Spleen (tissue), 11 donors: ENCODE measurements around the gene HSP90B1. TPM values are rescaled to one million over a fixed set of nuclear protein-coding genes. Genes with fewer than 3 reads are reported as not detected.
A peak's percentile ranks its signal among the peaks of the same experiment; 100 is the strongest.

ENCODE experiments used
- DNase-seq: peaks from one replicate; pipeline ENCODE4 v3.0.0-alpha.2; 2020
- H3K27ac ChIP-seq, 8 donors: fragments of 200-600 bp; sonication (generic) in 7 of 8; 1 replicate in 4 of 8; 2 replicates in 4 of 8; pipeline versions ENCODE4 v1.5.0 to v1.8.0; 2016 to 2021; ENCODE audit warnings: inconsistent platforms in 4 of 8, mild to moderate bottlenecking in 4 of 8, moderate library complexity in 1 of 8
- H3K27me3 ChIP-seq, 7 donors: fragments of 200-600 bp; sonication (generic) in 6 of 7; replicated peaks in 1 of 7; 1 replicate in 4 of 7; 2 replicates in 3 of 7; pipeline versions ENCODE4 v1.5.0 to v1.8.0; 2016 to 2021; ENCODE audit warnings: inconsistent platforms in 3 of 7, mild to moderate bottlenecking in 1 of 7
- H3K36me3 ChIP-seq, 6 donors: fragments of 200-600 bp; sonication (generic) in 5 of 6; 1 replicate in 4 of 6; 2 replicates in 2 of 6; pipeline versions ENCODE4 v1.5.0 to v1.8.0; 2016 to 2021; ENCODE audit warnings: inconsistent platforms in 2 of 6
- H3K4me1 ChIP-seq, 6 donors: fragments of 200-600 bp; sonication (generic) in 5 of 6; 1 replicate in 3 of 6; 2 replicates in 3 of 6; pipeline versions ENCODE4 v1.5.0 to v1.8.0; 2016 to 2021; ENCODE audit warnings: inconsistent platforms in 3 of 6
- H3K4me3 ChIP-seq, 8 donors: fragments of 200-600 bp; sonication (generic) in 7 of 8; 1 replicate in 4 of 8; 2 replicates in 4 of 8; pipeline versions ENCODE4 v1.5.0 to v1.8.0; 2016 to 2021; ENCODE audit warnings: inconsistent platforms in 4 of 8, mild to moderate bottlenecking in 4 of 8, moderate library complexity in 2 of 8
- H3K9me3 ChIP-seq, 8 donors: fragments of 200-600 bp; sonication (generic) in 7 of 8; 1 replicate in 4 of 8; 2 replicates in 4 of 8; pipeline versions ENCODE4 v1.5.0 to v1.8.0; 2016 to 2021; ENCODE audit warnings: inconsistent platforms in 4 of 8
- CTCF ChIP-seq, 11 experiments: fragments of 200-600 bp in 7 of 11; fragments of 450-650 bp in 4 of 11; sonication (generic) in 4 of 11; IDR thresholded peaks in 8 of 11; conservative IDR thresholded peaks in 3 of 11; 1 replicate in 7 of 11; 2 replicates in 4 of 11; pipeline versions ENCODE4 v1.4.0 to v1.8.0; 2016 to 2021; ENCODE audit warnings: antibody characterized with exemption in 11 of 11, inconsistent platforms in 4 of 11, mild to moderate bottlenecking in 1 of 11
- POLR2A ChIP-seq, 3 donors: fragments of 450-650 bp; IDR thresholded peaks; one replicate each; pipeline ENCODE4 v1.5.1; 2017; ENCODE audit warnings: antibody characterized with exemption in 3 of 3, mild to moderate bottlenecking in 1 of 3
- POLR2AphosphoS5 ChIP-seq, 3 donors: sonication (generic); formaldehyde crosslinking; IDR thresholded peaks; one replicate each; pipeline ENCODE4 v1.5.1; 2017; ENCODE audit warnings: antibody characterized with exemption in 3 of 3
- WGBS, 5 donors: extraction: QIAGEN DNeasy Blood & Tissue Kit in 3 of 5; methylation state at CpG; one replicate each; pipeline versions ENCODE4 v1.1.5 to v1.1.7; 2013 to 2018; 5-methylcytosine and 5-hydroxymethylcytosine counted together
- intact Hi-C: fragments of 100-400 bp; cut with DNase I; formaldehyde crosslinking; loops from one replicate; pipeline ENCODE4 v1.15.0; 2023; ENCODE audit warnings: low total_unique reads
- polyA plus RNA-seq, 3 donors: library from polyadenylated mRNA; stranded (reverse); fragments of 200-250 nt; gene quantifications; one replicate each; pipeline ENCODE4 v1.2.1, GENCODE V29; 2013
- total RNA-seq, 7 donors: library from RNA; depleted of rRNA in 3 of 7; stranded (reverse); fragments of >200 nt in 3 of 7; fragmentation: NEBNext Ultra II Directional in 4 of 7; extraction: Animal tissue kit (Norgen Biotek cat#: 25700) in 4 of 7; gene quantifications; one replicate each; pipeline versions ENCODE4 v1.1.0 to v1.2.1, GENCODE V29; 2016 to 2021
- donor health status: healthy with polysubstance abuse.
- donor health status: DM: no; HTN: no; CAD: no; lungs with moderate emphysema.
- donor health status: DM: no; HTN: no; CAD: no.
- donor health status: Bipolar disorder and iron deficiency.
- donor health status: healthy.
- donor health status: DM: no; HTN: no; CAD: no.
- donor health status: DM: yes; HTN: yes; CAD: no.

The HSP90B1 gene
- total and polyA plus RNA-seq, 10 donors, result 230 to 895 (median 517) TPM

- peak; percentile 87 for DNase-seq
- Histone ChIP-seq H3K4me3 (peak overlapping the region; percentile 71 to 96 (median 88)), H3K36me3 (peaks cover 0 to 42% (median 36%) of the 10 kb centered on the region in 6 donors), H3K4me1 (peaks cover 49 to 79% (median 62%) of the 10 kb centered on the region in 6 donors), H3K9me3 (no peaks in the 10 kb centered on the region), H3K27me3 (no peaks in the 10 kb centered on the region), H3K27ac (peak overlapping the region; percentile 80 to 98 (median 96))
- intact Hi-C loops, result no loop called here
- 1 to 3% (median 2%) methylated on average over 37 of the region's 37 CpGs for WGBS, 5 donors
- TF ChIP-seq POLR2AphosphoS5 (IDR thresholded peaks at IDR 0.05) (peak in 1 of 3 donors; percentile 54), CTCF (IDR thresholded peaks at IDR 0.05 in 8 of 11, conservative IDR thresholded peaks at IDR 0.05 in 3 of 11) (no peak)
These were observed 851 bp downstream of the HSP90B1 start for GRCh38 chr12:103930787-103931735.

DNA sequence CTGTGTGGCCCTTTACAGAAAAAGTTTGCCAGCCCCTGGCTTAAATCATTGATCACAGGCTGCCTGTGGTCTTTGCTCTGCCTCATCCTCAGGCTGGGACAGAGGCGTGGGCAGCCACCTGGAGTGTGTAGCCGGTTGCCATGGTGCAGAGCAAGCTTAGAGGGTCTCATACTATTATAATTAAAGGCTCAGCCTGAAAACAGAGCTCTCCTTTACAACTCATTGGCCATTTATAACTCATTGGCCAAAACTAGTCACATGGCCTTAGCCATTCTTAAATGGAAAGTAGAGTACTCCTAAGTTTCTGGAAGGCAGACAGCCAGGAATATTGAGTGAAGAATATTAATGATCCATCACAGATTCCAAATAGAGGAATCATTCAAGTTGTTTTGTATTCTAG is 3.0 kb downstream of the HSP90B1 start:
- no peak for TF ChIP-seq CTCF (IDR thresholded peaks at IDR 0.05 in 8 of 11, conservative IDR thresholded peaks at IDR 0.05 in 3 of 11)
- TF ChIP-seq POLR2AphosphoS5 (IDR thresholded peaks at IDR 0.05), result no peak
- no peak for TF ChIP-seq POLR2A (IDR thresholded peaks at IDR 0.05)
- Histone ChIP-seq H3K36me3 (peaks cover 0 to 64% (median 57%) of the 10 kb centered on the region in 6 donors), H3K9me3 (no peaks in the 10 kb centered on the region), H3K4me3 (peak overlapping the region in 3 of 8 donors; percentile 74 to 96 (median 76)), H3K27me3 (no peaks in the 10 kb centered on the region), H3K27ac (peak overlapping the region in 5 of 8 donors; percentile 3 to 96 (median 95)), H3K4me1 (peaks cover 47 to 80% (median 68%) of the 10 kb centered on the region in 6 donors)
- intact Hi-C loops, result no loop called here
- WGBS, 5 donors, result 84 to 92% (median 89%) methylated on average over 2 of the region's 2 CpGs
- DNase-seq, result no peak

GRCh38 chr12:103936679-103937078 is 6.5 kb downstream of the HSP90B1 start:
- intact Hi-C loops, result no loop called here

DNA sequence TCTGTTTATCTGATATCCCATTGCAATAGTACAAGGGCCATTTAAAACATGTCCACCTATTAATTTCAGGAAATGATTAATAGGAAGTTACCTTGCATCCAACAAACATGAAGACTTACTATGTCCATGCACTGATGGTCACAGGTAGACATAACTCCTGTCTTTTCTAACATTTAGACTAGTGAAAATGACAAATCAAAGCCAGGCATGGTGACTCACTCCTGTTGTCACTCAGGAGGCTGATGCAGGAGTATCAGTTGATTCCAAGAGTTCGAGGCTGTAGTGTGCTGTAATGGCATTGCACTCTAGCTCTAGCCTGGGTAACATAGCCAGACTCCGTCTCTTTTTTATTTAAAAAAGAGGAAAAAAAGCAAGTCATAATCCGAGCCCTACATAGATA is 14.8 kb downstream of the HSP90B1 start:
- no peaks in the 10 kb centered on the region for H3K9me3 ChIP-seq
- peaks cover 0 to 3% (median 0%) of the 10 kb centered on the region in 6 donors for H3K4me1 ChIP-seq
- H3K27me3 ChIP-seq, result no peaks in the 10 kb centered on the region
- no peak overlapping the region for H3K27ac ChIP-seq
- no peak for DNase-seq
- H3K4me3 ChIP-seq, result no peak overlapping the region
- WGBS, 5 donors, result 71 to 96% (median 81%) methylated on average over 3 of the region's 3 CpGs
- TF ChIP-seq POLR2AphosphoS5 (IDR thresholded peaks at IDR 0.05) (no peak), POLR2A (IDR thresholded peaks at IDR 0.05) (no peak), CTCF (IDR thresholded peaks at IDR 0.05 in 8 of 11, conservative IDR thresholded peaks at IDR 0.05 in 3 of 11) (no peak)
- peaks cover 6 to 100% (median 100%) of the 10 kb centered on the region in 6 donors for H3K36me3 ChIP-seq
- intact Hi-C loops, result no loop called here

More at GRCh38 chr12:103936679-103937078, 6.5 kb downstream of the HSP90B1 start:
- no peaks in the 10 kb centered on the region for H3K9me3 ChIP-seq
- H3K4me3 ChIP-seq, result no peak overlapping the region
- H3K4me1 ChIP-seq, result peaks cover 38 to 58% (median 50%) of the 10 kb centered on the region in 6 donors
- H3K36me3 ChIP-seq, result peaks cover 0 to 99% (median 91%) of the 10 kb centered on the region in 6 donors
- H3K27ac ChIP-seq, result no peak overlapping the region
- TF ChIP-seq POLR2A (IDR thresholded peaks at IDR 0.05), result no peak
- DNase-seq, result no peak
- 92 to 98% (median 95%) methylated on average over 3 of the region's 3 CpGs for WGBS, 5 donors
- no peaks in the 10 kb centered on the region for H3K27me3 ChIP-seq
